Measurements from ENCODE around the gene KLHL29. TPM values are rescaled to one million over a fixed set of nuclear protein-coding genes. Genes with fewer than 3 reads are reported as not detected.

The KLHL29 gene
- total RNA-seq, 1 donor from 2014 or later, result 8.0 TPM

- Mint-ChIP-seq H3K9me3 (ENCODE audit: low read depth) (no peaks in the 10 kb centered on the region), H3K27me3 (ENCODE audit: low read depth) (no peaks in the 10 kb centered on the region), H3K36me3 (ENCODE audit: low read depth) (no peaks in the 10 kb centered on the region), H3K27ac (ENCODE audit: unreplicated experiment) (peak overlapping the region; percentile 96), H3K4me1 (ENCODE audit: low read depth) (peaks cover 55% of the 10 kb centered on the region), H3K4me3 (ENCODE audit: unreplicated experiment) (no peak overlapping the region)
- peak; percentile 29 for DNase-seq (ENCODE audit: low spot score)
- no peak for TF ChIP-seq CTCF (IDR thresholded peaks at IDR 0.05)
Observed at GRCh38 chr2:23595021-23595420, 210.0 kb downstream of the KLHL29 start.

- Mint-ChIP-seq H3K4me1 (ENCODE audit: low read depth) (peaks cover 49% of the 10 kb centered on the region), H3K9me3 (ENCODE audit: low read depth) (no peaks in the 10 kb centered on the region)
Observed at GRCh38 chr2:23595601-23596251, 210.7 kb downstream of the KLHL29 start.

GRCh38 chr2:23596316-23596885, 211.4 kb downstream of the KLHL29 start:
- Mint-ChIP-seq H3K36me3 (ENCODE audit: low read depth) (no peaks in the 10 kb centered on the region), H3K27me3 (ENCODE audit: low read depth) (no peaks in the 10 kb centered on the region), H3K4me1 (ENCODE audit: low read depth) (peaks cover 55% of the 10 kb centered on the region), H3K9me3 (ENCODE audit: low read depth) (no peaks in the 10 kb centered on the region), H3K4me3 (ENCODE audit: unreplicated experiment) (no peak overlapping the region), H3K27ac (ENCODE audit: unreplicated experiment) (peak overlapping the region; percentile 96)
- peak; percentile 42 for DNase-seq (ENCODE audit: low spot score)
- TF ChIP-seq CTCF (IDR thresholded peaks at IDR 0.05), result no peak

More at GRCh38 chr2:23595601-23596251, 210.7 kb downstream of the KLHL29 start:
- no peak overlapping the region for H3K4me3 Mint-ChIP-seq (ENCODE audit: unreplicated experiment)
- DNase-seq (ENCODE audit: low spot score), result peak; percentile 77
- TF ChIP-seq CTCF (IDR thresholded peaks at IDR 0.05), result peak; percentile 33
- no peaks in the 10 kb centered on the region for H3K36me3 Mint-ChIP-seq (ENCODE audit: low read depth)
- peak overlapping the region; percentile 96 for H3K27ac Mint-ChIP-seq (ENCODE audit: unreplicated experiment)
- H3K27me3 Mint-ChIP-seq (ENCODE audit: low read depth), result no peaks in the 10 kb centered on the region

- Mint-ChIP-seq H3K9me3 (ENCODE audit: low read depth) (no peaks in the 10 kb centered on the region), H3K36me3 (ENCODE audit: low read depth) (no peaks in the 10 kb centered on the region), H3K27ac (ENCODE audit: unreplicated experiment) (no peak overlapping the region), H3K4me1 (ENCODE audit: low read depth) (peaks cover 63% of the 10 kb centered on the region), H3K4me3 (ENCODE audit: unreplicated experiment) (no peak overlapping the region), H3K27me3 (ENCODE audit: low read depth) (no peaks in the 10 kb centered on the region)
- peak; percentile 52 for DNase-seq (ENCODE audit: low spot score)
- TF ChIP-seq CTCF (IDR thresholded peaks at IDR 0.05), result no peak
Observed at GRCh38 chr2:23597687-23598086, 212.7 kb downstream of the KLHL29 start.

GRCh38 chr2:23599006-23599405, 214.0 kb downstream of the KLHL29 start:
- DNase-seq (ENCODE audit: low spot score), result no peak
- Mint-ChIP-seq H3K36me3 (ENCODE audit: low read depth) (no peaks in the 10 kb centered on the region), H3K4me1 (ENCODE audit: low read depth) (peaks cover 51% of the 10 kb centered on the region), H3K4me3 (ENCODE audit: unreplicated experiment) (no peak overlapping the region), H3K27me3 (ENCODE audit: low read depth) (no peaks in the 10 kb centered on the region), H3K9me3 (ENCODE audit: low read depth) (no peaks in the 10 kb centered on the region), H3K27ac (ENCODE audit: unreplicated experiment) (no peak overlapping the region)
- TF ChIP-seq CTCF (IDR thresholded peaks at IDR 0.05), result no peak

All from chondrocyte (in vitro differentiated cells).